ENCODE measurements around the gene FBXL5.

Gene FBXL5

DNA sequence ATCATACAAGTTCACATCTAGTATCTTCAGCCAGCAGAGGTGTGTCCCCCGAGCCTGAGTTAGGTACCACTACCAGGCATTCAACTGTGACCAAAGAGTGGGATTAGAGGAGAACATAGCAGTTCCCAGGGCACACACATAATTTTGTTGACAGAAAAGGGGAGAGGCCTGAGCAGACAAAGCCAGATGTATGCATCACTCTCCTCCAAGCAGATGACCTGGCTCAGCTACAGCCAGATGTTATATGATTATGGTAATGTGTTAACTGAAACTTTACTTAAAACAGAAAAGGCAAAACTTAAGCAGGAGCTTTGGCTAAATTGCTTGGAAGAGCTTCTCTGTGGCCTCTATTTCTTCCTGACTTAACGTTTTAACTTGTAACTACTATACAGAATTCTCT lies 96.6 kb downstream of the FBXL5 start:
- DNase-seq (ENCODE audit: low read depth) = no peak

DNA sequence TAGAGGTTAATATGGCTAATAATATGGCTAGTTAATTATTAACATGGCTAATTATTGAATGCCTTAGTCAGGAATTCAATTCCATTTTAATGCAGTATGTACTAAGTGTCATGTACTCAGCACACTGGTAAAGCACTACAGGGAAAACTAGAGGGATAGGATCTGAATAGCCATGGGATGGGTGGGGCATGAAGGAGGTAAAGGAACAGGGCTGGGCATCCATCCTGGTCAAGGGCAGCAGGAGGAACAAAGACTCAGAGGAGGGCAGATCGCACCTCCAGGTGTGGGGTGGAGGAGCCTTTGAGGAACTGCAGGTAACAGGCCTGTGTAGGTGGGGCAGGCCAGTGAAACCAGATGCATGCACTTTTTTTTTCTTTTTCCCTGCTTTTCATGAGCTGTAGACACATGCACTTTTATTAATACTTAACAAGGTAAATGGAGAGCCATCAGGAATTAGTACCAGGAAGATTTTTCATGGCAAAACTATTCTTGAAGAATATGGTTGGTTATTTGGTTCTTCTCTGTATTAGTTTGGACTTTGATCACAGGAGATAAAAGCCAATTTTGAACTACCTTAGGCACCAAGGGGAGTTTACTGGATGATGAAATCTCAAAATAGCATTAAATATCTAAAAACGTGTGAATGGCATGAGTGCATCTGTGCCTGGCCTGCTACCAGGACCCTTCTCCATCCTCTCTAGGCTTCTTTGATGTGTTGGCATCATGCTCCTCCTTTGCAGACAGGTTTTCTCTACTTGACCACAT lies 97.2 kb downstream of the FBXL5 start:
- DNase-seq (ENCODE audit: low read depth) = no peak

DNA sequence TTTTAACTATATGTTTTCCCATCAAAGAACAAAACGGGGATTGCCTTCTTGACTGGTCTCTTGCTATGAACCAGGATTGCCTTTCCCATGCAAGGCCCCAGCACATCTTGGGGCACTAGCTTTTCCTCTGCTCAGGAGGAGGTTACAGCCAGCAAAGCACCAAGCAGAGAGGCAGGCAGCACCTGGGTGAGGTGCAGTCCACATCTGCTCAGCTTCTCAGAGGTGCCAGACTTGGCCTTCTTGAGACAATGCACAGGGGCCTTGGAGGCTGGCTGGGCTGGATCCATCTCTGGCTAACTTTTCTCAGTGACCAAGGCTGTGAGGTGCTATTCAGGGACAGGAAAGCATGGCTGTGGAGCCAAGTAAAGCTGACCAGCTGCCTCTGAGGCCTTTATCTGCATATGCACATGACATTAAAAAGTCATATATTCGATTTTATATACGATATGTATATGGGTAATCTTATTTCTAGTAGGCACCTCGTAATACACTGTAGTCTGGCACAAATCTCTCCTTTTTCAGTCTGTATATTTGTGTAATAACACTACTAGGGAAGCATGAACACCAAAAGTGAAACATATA lies 98.6 kb downstream of the FBXL5 start:
- DNase-seq (ENCODE audit: low read depth) = no peak
